Activated naive CD8-positive, alpha-beta T cell treated with anti-CD3 and anti-CD28 coated beads, Interleukin-2, amount 10 ng/mL, durations not matched to agents 7 days and 5 days (primary cell): Measurements from ENCODE around the gene VOPP1. TPM values are rescaled to one million over a fixed set of nuclear protein-coding genes. Genes with fewer than 3 reads are reported as not detected.
A peak's percentile ranks its signal among the peaks of the same experiment; 100 is the strongest.
"Not testable (repeated sequence)": the region's sequence is repeated elsewhere in the genome, so short reads cannot be mapped to it uniquely, and the experiment has no call there.

Experiments used
- ATAC-seq: fragments of 150-1000 bp; cut with Tn5 transposase; one replicate; pipeline ENCODE4 v1.10.0; 2021; ENCODE audit warnings: low read depth, moderate library complexity
- POLR2A ChIA-PET: fragments of 350-600 bp; sonication (Branson Sonifier 250); formaldehyde crosslinking; loops from one replicate; lab custom pipeline; 2021; ENCODE audit warnings: antibody characterized with exemption; lab: Charles Lee
- DNase-seq: peaks from one replicate; pipeline ENCODE4 v3.0.0; 2021
- H3K27ac Mint-ChIP-seq: one replicate; pipeline ENCODE4 v1.8.0; 2022; ENCODE audit warnings: mild to moderate bottlenecking, mixed read lengths
- H3K27me3 Mint-ChIP-seq: one replicate; pipeline ENCODE4 v1.8.0; 2022; ENCODE audit warnings: mild to moderate bottlenecking, moderate library complexity, mixed read lengths
- H3K36me3 Mint-ChIP-seq: one replicate; pipeline ENCODE4 v1.8.0; 2021; ENCODE audit warnings: mild to moderate bottlenecking, mixed read lengths
- H3K4me1 Mint-ChIP-seq: one replicate; pipeline ENCODE4 v1.8.0; 2021; ENCODE audit warnings: mixed read lengths
- H3K4me3 Mint-ChIP-seq: one replicate; pipeline ENCODE4 v1.8.0; 2022; ENCODE audit warnings: mild to moderate bottlenecking, moderate library complexity, mixed read lengths
- H3K9me3 Mint-ChIP-seq: one replicate; pipeline ENCODE4 v1.8.0; 2021; ENCODE audit warnings: mixed read lengths
- total RNA-seq, 2 experiments: library from RNA; stranded (reverse); gene quantifications; one replicate each; pipeline ENCODE4 v1.2.3, GENCODE V29; 2021

Gene VOPP1
- total RNA-seq, 2 experiments from 2014 or later: 50.0 to 50.1 TPM

- H3K27me3 Mint-ChIP-seq: peaks cover 6% of the 10 kb centered on the region
- H3K9me3 Mint-ChIP-seq: no peaks in the 10 kb centered on the region
- no peaks in the 10 kb centered on the region for H3K36me3 Mint-ChIP-seq
- POLR2A ChIA-PET: interaction anchor here (1.0 kb wide), 1 partner anchor 18 kb away, joined by 4 read pairs; no protein-coding TSS in a partner anchor
- no peak overlapping the region for H3K4me3 Mint-ChIP-seq
- DNase-seq: no peak
- ATAC-seq: no peak
- no peaks in the 10 kb centered on the region for H3K4me1 Mint-ChIP-seq
- no peak overlapping the region for H3K27ac Mint-ChIP-seq
Measured at GRCh38 chr7:55592492-55592891, 20.2 kb upstream of the VOPP1 start.

GRCh38 chr7:55591282-55591931 is 19.1 kb upstream of the VOPP1 start:
- no peak overlapping the region for H3K27ac Mint-ChIP-seq
- H3K36me3 Mint-ChIP-seq: no peaks in the 10 kb centered on the region
- ATAC-seq (no peak), DNase-seq (no peak)
- no peak overlapping the region for H3K4me3 Mint-ChIP-seq
- POLR2A ChIA-PET: no interaction called here
- H3K27me3 Mint-ChIP-seq: peaks cover 6% of the 10 kb centered on the region
- no peaks in the 10 kb centered on the region for H3K9me3 Mint-ChIP-seq
- H3K4me1 Mint-ChIP-seq: no peaks in the 10 kb centered on the region

- Mint-ChIP-seq H3K4me1 (no peaks in the 10 kb centered on the region), H3K36me3 (no peaks in the 10 kb centered on the region), H3K4me3 (no peak overlapping the region), H3K27ac (no peak overlapping the region), H3K27me3 (peaks cover 6% of the 10 kb centered on the region), H3K9me3 (no peaks in the 10 kb centered on the region)
- no peak for ATAC-seq
- POLR2A ChIA-PET: no interaction called here
- no peak for DNase-seq
Measured at GRCh38 chr7:55590517-55591281, 18.4 kb upstream of the VOPP1 start.

GRCh38 chr7:55589905-55590304 is 17.6 kb upstream of the VOPP1 start:
- Mint-ChIP-seq H3K27ac (no peak overlapping the region), H3K4me1 (no peaks in the 10 kb centered on the region), H3K4me3 (no peak overlapping the region), H3K9me3 (no peaks in the 10 kb centered on the region), H3K36me3 (no peaks in the 10 kb centered on the region), H3K27me3 (peaks cover 6% of the 10 kb centered on the region)
- POLR2A ChIA-PET: no interaction called here
- no peak for DNase-seq
- no peak for ATAC-seq

- Mint-ChIP-seq H3K4me1 (no peaks in the 10 kb centered on the region), H3K27me3 (peaks cover 6% of the 10 kb centered on the region), H3K27ac (peak overlapping the region; percentile 60), H3K4me3 (no peak overlapping the region), H3K9me3 (no peaks in the 10 kb centered on the region), H3K36me3 (no peaks in the 10 kb centered on the region)
- no peak for DNase-seq
- no peak for ATAC-seq
- POLR2A ChIA-PET: no interaction called here
Measured at GRCh38 chr7:55588976-55589604, 16.8 kb upstream of the VOPP1 start.

- ATAC-seq (no peak), DNase-seq (no peak)
- peaks cover 6% of the 10 kb centered on the region for H3K27me3 Mint-ChIP-seq
- H3K36me3 Mint-ChIP-seq: no peaks in the 10 kb centered on the region
- no peaks in the 10 kb centered on the region for H3K4me1 Mint-ChIP-seq
- H3K9me3 Mint-ChIP-seq: no peaks in the 10 kb centered on the region
- no peak overlapping the region for H3K4me3 Mint-ChIP-seq
- POLR2A ChIA-PET: no interaction called here
- H3K27ac Mint-ChIP-seq: no peak overlapping the region
Measured at GRCh38 chr7:55588379-55588699, 16.0 kb upstream of the VOPP1 start.

GRCh38 chr7:55587687-55588378 is 15.5 kb upstream of the VOPP1 start:
- Mint-ChIP-seq H3K27me3 (peaks cover 3% of the 10 kb centered on the region), H3K27ac (no peak overlapping the region), H3K4me3 (no peak overlapping the region), H3K9me3 (no peaks in the 10 kb centered on the region), H3K36me3 (no peaks in the 10 kb centered on the region), H3K4me1 (no peaks in the 10 kb centered on the region)
- POLR2A ChIA-PET: no interaction called here
- ATAC-seq (no peak), DNase-seq (no peak)

- DNase-seq, H3K36me3 Mint-ChIP-seq, H3K4me3 Mint-ChIP-seq, H3K4me1 Mint-ChIP-seq, POLR2A ChIA-PET, ATAC-seq, H3K27ac Mint-ChIP-seq, H3K9me3 Mint-ChIP-seq: not testable (repeated sequence)
- H3K27me3 Mint-ChIP-seq: peaks cover 20% of the 10 kb centered on the region
Measured at GRCh38 chr7:55582656-55583055, 10.4 kb upstream of the VOPP1 start.

- no peak for ATAC-seq
- POLR2A ChIA-PET: no interaction called here
- H3K36me3 Mint-ChIP-seq: peaks cover 1% of the 10 kb centered on the region
Measured at GRCh38 chr7:55576753-55577152, 4.5 kb upstream of the VOPP1 start.

GRCh38 chr7:55575733-55576132 is 3.4 kb upstream of the VOPP1 start:
- no peak overlapping the region for H3K27ac Mint-ChIP-seq
- POLR2A ChIA-PET: no interaction called here
- H3K9me3 Mint-ChIP-seq: no peaks in the 10 kb centered on the region
- ATAC-seq (no peak), DNase-seq (no peak)
- peaks cover 1% of the 10 kb centered on the region for H3K36me3 Mint-ChIP-seq
- peaks cover 12% of the 10 kb centered on the region for H3K27me3 Mint-ChIP-seq
- peaks cover 27% of the 10 kb centered on the region for H3K4me1 Mint-ChIP-seq
- no peak overlapping the region for H3K4me3 Mint-ChIP-seq

More at GRCh38 chr7:55576753-55577152, 4.5 kb upstream of the VOPP1 start:
- H3K4me3 Mint-ChIP-seq: no peak overlapping the region
- H3K4me1 Mint-ChIP-seq: peaks cover 24% of the 10 kb centered on the region
- H3K9me3 Mint-ChIP-seq: no peaks in the 10 kb centered on the region
- no peak for DNase-seq
- peaks cover 20% of the 10 kb centered on the region for H3K27me3 Mint-ChIP-seq
- H3K27ac Mint-ChIP-seq: no peak overlapping the region

- POLR2A ChIA-PET: interaction anchor here (0.7 to 0.9 kb wide), 2 partner anchors 17 to 59 kb away, joined by 4 read pairs; no protein-coding TSS in a partner anchor
- no peak for ATAC-seq
- H3K4me1 Mint-ChIP-seq: peaks cover 32% of the 10 kb centered on the region
- no peaks in the 10 kb centered on the region for H3K9me3 Mint-ChIP-seq
- no peak for DNase-seq
- H3K4me3 Mint-ChIP-seq: no peak overlapping the region
- peaks cover 1% of the 10 kb centered on the region for H3K36me3 Mint-ChIP-seq
- peaks cover 12% of the 10 kb centered on the region for H3K27me3 Mint-ChIP-seq
- no peak overlapping the region for H3K27ac Mint-ChIP-seq
Measured at GRCh38 chr7:55575098-55575497, 2.8 kb upstream of the VOPP1 start.

GRCh38 chr7:55574051-55574717 is 1.9 kb upstream of the VOPP1 start:
- Mint-ChIP-seq H3K36me3 (peaks cover 1% of the 10 kb centered on the region), H3K9me3 (no peaks in the 10 kb centered on the region), H3K27ac (peak overlapping the region; percentile 70), H3K27me3 (peaks cover 6% of the 10 kb centered on the region), H3K4me1 (peaks cover 40% of the 10 kb centered on the region), H3K4me3 (peak overlapping the region; percentile 53)
- POLR2A ChIA-PET: interaction anchor here (0.7 to 6.0 kb wide), 3 partner anchors 18 to 58 kb away, joined by 4 to 47 read pairs (median 4); no protein-coding TSS in a partner anchor
- ATAC-seq: no peak
- no peak for DNase-seq
